H1 (cell line): ENCODE measurements around the gene FAAP100. TPM values are rescaled to one million over a fixed set of nuclear protein-coding genes. Genes with fewer than 3 reads are reported as not detected.

Source experiments
- CTCF ChIA-PET: fragments of 300-600 bp; sonication (Branson Sonifier 250); formaldehyde crosslinking; loops from one replicate; lab custom pipeline; 2021; ENCODE audit not compliant: partially characterized antibody; lab: Charles Lee
- POLR2A ChIA-PET: fragments of 300-600 bp; sonication (Branson Sonifier 250); formaldehyde crosslinking; loops from one replicate; lab custom pipeline; 2021; ENCODE audit warnings: inconsistent platforms; ENCODE audit not compliant: partially characterized antibody; lab: Charles Lee
- DNase-seq, 2 experiments: peaks; one replicate each; pipeline versions ENCODE4 v3.0.0 to v3.0.0-alpha.2; 2010 to 2022; ENCODE audit warnings: low spot score in 2 of 2, low read depth in 1 of 2, mixed read lengths in 1 of 2
- FAIRE-seq: peaks from 2 replicates; lab custom pipeline; 2011; peaks lifted over from hg19 to GRCh38; lab: Jason Lieb, UNC
- H2AFZ ChIP-seq: 2 replicates; pipeline ENCODE4 v1.8.1; 2012; ENCODE audit warnings: low read length, inconsistent platforms
- H2AK5ac ChIP-seq: 2 replicates; pipeline ENCODE4 v1.6.1; 2013; ENCODE audit warnings: low read depth, low read length
- H2BK120ac ChIP-seq: replicated peaks from 2 replicates; pipeline ENCODE3; 2013; ENCODE audit warnings: low read depth, low read length, inconsistent platforms
- H2BK12ac ChIP-seq: 2 replicates; pipeline ENCODE4 v1.6.1; 2013; ENCODE audit warnings: low read depth, low read length
- H2BK15ac ChIP-seq: 2 replicates; pipeline ENCODE4 v1.6.1; 2013; ENCODE audit warnings: low read length
- H2BK20ac ChIP-seq: 2 replicates; pipeline ENCODE4 v1.6.1; 2013; ENCODE audit warnings: low read length
- H2BK5ac ChIP-seq: 2 replicates; pipeline ENCODE4 v1.6.1; 2013; ENCODE audit warnings: low read depth, low read length
- H3K14ac ChIP-seq: 2 replicates; pipeline ENCODE4 v1.6.1; 2013; ENCODE audit warnings: inconsistent platforms; ENCODE audit not compliant: insufficient read length
- H3K18ac ChIP-seq: 2 replicates; pipeline ENCODE4 v1.6.1; 2013; ENCODE audit warnings: low read length; ENCODE audit errors: extremely low read depth
- H3K23ac ChIP-seq: 2 replicates; pipeline ENCODE4 v1.6.1; 2013; ENCODE audit warnings: inconsistent platforms; ENCODE audit not compliant: insufficient read length
- H3K23me2 ChIP-seq: 2 replicates; pipeline ENCODE4 v1.6.1; 2013; ENCODE audit warnings: low read depth, low read length
- H3K27ac ChIP-seq: 2 replicates; pipeline ENCODE4 v1.6.1; 2011; ENCODE audit warnings: low read depth, low read length, inconsistent platforms
- H3K27me3 ChIP-seq, 4 experiments: replicated peaks in 1 of 4; 1 replicate in 1 of 4; 2 replicates in 3 of 4; pipeline versions ENCODE4 v1.6.1 to v1.8.1; 2011 to 2013; ENCODE audit warnings: low read length in 3 of 4, mild to moderate bottlenecking in 3 of 4, inconsistent platforms in 2 of 4, mixed read lengths in 2 of 4, moderate library complexity in 1 of 4; ENCODE audit not compliant: control insufficient read depth in 3 of 4, insufficient read depth in 3 of 4; ENCODE audit errors: extremely low read depth in 1 of 4
- H3K36me3 ChIP-seq, 4 experiments: 2 replicates each; pipeline versions ENCODE4 v1.6.1 to v1.8.1; 2011 to 2013; ENCODE audit warnings: mild to moderate bottlenecking in 4 of 4, low read length in 3 of 4, moderate library complexity in 2 of 4, control low read depth in 1 of 4, inconsistent platforms in 1 of 4; ENCODE audit not compliant: insufficient read depth in 4 of 4, control insufficient read depth in 2 of 4
- H3K4ac ChIP-seq: replicated peaks from 2 replicates; pipeline ENCODE3; 2013; ENCODE audit warnings: low read length, low read depth, mixed read lengths, inconsistent platforms; ENCODE audit not compliant: insufficient read length
- H3K4me1 ChIP-seq, 4 experiments: replicated peaks in 1 of 4; 1 replicate in 1 of 4; 2 replicates in 3 of 4; pipeline versions ENCODE4 v1.6.1 to v1.8.1; 2011 to 2013; ENCODE audit warnings: low read length in 3 of 4, inconsistent platforms in 2 of 4, mixed read lengths in 1 of 4; ENCODE audit not compliant: insufficient read depth in 4 of 4, control insufficient read depth in 3 of 4
- H3K4me2 ChIP-seq, 2 experiments: 2 replicates each; pipeline versions ENCODE4 v1.6.1 to v1.8.1; 2011 to 2013; ENCODE audit warnings: low read depth in 2 of 2, low read length in 2 of 2, control low read depth in 1 of 2, inconsistent platforms in 1 of 2, mild to moderate bottlenecking in 1 of 2; ENCODE audit not compliant: insufficient read depth in 1 of 2
- H3K4me3 ChIP-seq, 4 experiments: fragments of 200-600, 300-600 bp in 1 of 4; sonication (generic), shearing (Covaris generic), sonication (Bioruptor Twin) in 1 of 4; 2 replicates each; pipeline versions ENCODE4 v1.5.1 to v1.8.1; 2011 to 2016; ENCODE audit warnings: low read length in 4 of 4, low read depth in 3 of 4, control low read depth in 2 of 4, inconsistent platforms in 2 of 4, mild to moderate bottlenecking in 2 of 4, mixed read lengths in 1 of 4, moderate library complexity in 1 of 4; ENCODE audit not compliant: insufficient read depth in 2 of 4; ENCODE audit errors: extremely low read depth in 1 of 4
- H3K56ac ChIP-seq: replicated peaks from 2 replicates; pipeline ENCODE3; 2013; ENCODE audit warnings: low read depth, mild to moderate bottlenecking, mixed read lengths, low read length, inconsistent platforms; ENCODE audit not compliant: insufficient read length
- H3K79me1 ChIP-seq: 2 replicates; pipeline ENCODE4 v1.6.1; 2013; ENCODE audit warnings: low read depth, low read length, control low read depth
- H3K79me2 ChIP-seq, 2 experiments: 2 replicates each; pipeline versions ENCODE4 v1.6.1 to v1.8.1; 2012 to 2013; ENCODE audit warnings: low read length in 2 of 2, mild to moderate bottlenecking in 2 of 2, inconsistent platforms in 1 of 2; ENCODE audit not compliant: insufficient read depth in 2 of 2, control insufficient read depth in 1 of 2
- H3K9ac ChIP-seq, 4 experiments: replicated peaks in 1 of 4; 1 replicate in 1 of 4; 2 replicates in 3 of 4; pipeline versions ENCODE4 v1.6.1 to v1.8.1; 2011 to 2013; ENCODE audit warnings: low read depth in 3 of 4, low read length in 3 of 4, control low read depth in 2 of 4, mild to moderate bottlenecking in 2 of 4, moderate library complexity in 2 of 4, inconsistent platforms in 1 of 4; ENCODE audit errors: extremely low read depth in 1 of 4
- H3K9me3 ChIP-seq, 2 experiments: 2 replicates each; pipeline versions ENCODE4 v1.6.1 to v1.8.1; 2012 to 2013; ENCODE audit warnings: mild to moderate bottlenecking in 2 of 2, moderate library complexity in 2 of 2, control low read depth in 1 of 2, inconsistent platforms in 1 of 2, low read depth in 1 of 2, low read length in 1 of 2, mixed read lengths in 1 of 2; ENCODE audit not compliant: insufficient read depth in 2 of 2
- H4K20me1 ChIP-seq, 2 experiments: replicated peaks in 1 of 2; 2 replicates each; pipeline versions ENCODE3 to v1.8.1; 2011 to 2013; ENCODE audit warnings: inconsistent platforms in 2 of 2, low read length in 2 of 2, mild to moderate bottlenecking in 1 of 2; ENCODE audit not compliant: insufficient read depth in 2 of 2, control insufficient read depth in 1 of 2
- H4K5ac ChIP-seq: 2 replicates; pipeline ENCODE4 v1.6.1; 2013; ENCODE audit warnings: low read length, low read depth, mixed read lengths, inconsistent platforms; ENCODE audit not compliant: insufficient read length
- H4K8ac ChIP-seq: 2 replicates; pipeline ENCODE4 v1.8.0; 2013; ENCODE audit warnings: mild to moderate bottlenecking, moderate library complexity, low read length, inconsistent platforms; ENCODE audit not compliant: insufficient read depth; ENCODE audit errors: extremely low read depth
- H4K91ac ChIP-seq: replicated peaks from 2 replicates; pipeline ENCODE3; 2013; ENCODE audit warnings: low read length, mixed read lengths, inconsistent platforms; ENCODE audit not compliant: insufficient read length
- E2F6 ChIP-seq: IDR thresholded peaks from 2 replicates; pipeline ENCODE4 v1.6.1; 2012; ENCODE audit warnings: inconsistent platforms
- EGR1 ChIP-seq: IDR thresholded peaks from 2 replicates; pipeline ENCODE4 v1.6.1; 2011; ENCODE audit warnings: low read depth, low read length, borderline replicate concordance
- MAX ChIP-seq: IDR thresholded peaks from 2 replicates; pipeline ENCODE4 v1.6.1; 2012; ENCODE audit warnings: inconsistent platforms
- PHF8 ChIP-seq: fragments of 200-600 bp; sonication (generic); conservative IDR thresholded peaks from 2 replicates; pipeline ENCODE4 v1.7.1; 2012; ENCODE audit warnings: low read depth, mild to moderate bottlenecking, inconsistent platforms, low read length, moderate library complexity
- POLR2A ChIP-seq, 2 experiments: IDR thresholded peaks; 1 replicate in 1 of 2; 2 replicates in 1 of 2; pipeline ENCODE4 v1.6.1; 2011; ENCODE audit warnings: low read depth in 2 of 2, low read length in 2 of 2, mild to moderate bottlenecking in 2 of 2; ENCODE audit errors: control extremely low read depth in 1 of 2
- RBBP5 ChIP-seq: IDR thresholded peaks from 2 replicates; pipeline ENCODE4 v1.7.1; 2012; ENCODE audit warnings: low read depth, mild to moderate bottlenecking, inconsistent platforms, low read length, moderate library complexity, borderline replicate concordance
- RXRA ChIP-seq: IDR thresholded peaks from 2 replicates; pipeline ENCODE4 v1.6.1; 2011; ENCODE audit warnings: low read depth, mild to moderate bottlenecking, low read length, moderate library complexity; ENCODE audit not compliant: insufficient read depth
- SIN3A ChIP-seq, 2 experiments: IDR thresholded peaks in 1 of 2; conservative IDR thresholded peaks in 1 of 2; 2 replicates each; pipeline ENCODE4 v1.6.1; 2011 to 2012; ENCODE audit warnings: low read length in 2 of 2, improper control_type of control experiment in 1 of 2, low read depth in 1 of 2, mild to moderate bottlenecking in 1 of 2
- SP4 ChIP-seq: IDR thresholded peaks from 2 replicates; pipeline ENCODE4 v1.6.1; 2012; ENCODE audit warnings: low read length, inconsistent platforms
- WGBS, 2 experiments: shearing (Covaris generic) in 1 of 2; methylation state at CpG; one replicate each; pipeline versions ENCODE4 v1.1.6 to v1.1.7; 2013 to 2015; ENCODE audit warnings: low lambda C conversion rate in 2 of 2, mixed read lengths in 2 of 2, inconsistent platforms in 1 of 2, low coverage in 1 of 2, missing lambda C conversion rate in 1 of 2; ENCODE audit not compliant: insufficient replicate concordance in 2 of 2, insufficient coverage in 1 of 2, insufficient read length in 1 of 2; ENCODE audit errors: extremely low coverage in 1 of 2, missing lambda C conversion rate in 1 of 2; 5-methylcytosine and 5-hydroxymethylcytosine counted together
- polyA plus RNA-seq, 7 experiments: library from polyadenylated mRNA; depleted of rRNA in 3 of 7; stranded (reverse) in 5 of 7; unstranded in 2 of 7; fragments of >200 nt in 5 of 7; fragments of 200-250 nt in 2 of 7; gene quantifications; 1 replicate in 5 of 7; 2 replicates in 1 of 7; 4 replicates in 1 of 7; pipeline versions ENCODE4 v1.2.1 to v1.2.3, GENCODE V29; 2011 to 2013; ENCODE audit warnings: missing spikeins in 2 of 7, mixed read lengths in 2 of 7
- total RNA-seq: library from RNA; stranded (reverse); fragmentation: NEBNext Ultra II Directional; extraction: Animal tissue kit (Norgen Biotek cat#: 25700); gene quantifications from 2 replicates; pipeline ENCODE4 v1.2.1, GENCODE V29; 2021

Gene FAAP100
- total and polyA plus RNA-seq, 2 of the 8 experiments (the other 6 are each of a cell fraction or from before 2014, with no cell fraction given): 23.2 to 41.8 TPM

GRCh38 chr17:81551458-81552243 lies 502 bp downstream of the FAAP100 start:
- no peak overlapping the region for H4K91ac ChIP-seq
- H2BK120ac ChIP-seq: no peak overlapping the region
- CTCF ChIA-PET: interaction anchor here (0.6 to 2.8 kb wide), 9 partner anchors 10 to 1762 kb away, joined by 3 to 8 read pairs (median 4); no protein-coding TSS in a partner anchor
- H2BK12ac ChIP-seq: no peak overlapping the region
- peak overlapping the region in 3 of 4 experiments; percentile 38 to 71 (median 48); a peak in 4 of 7 replicates for H3K9ac ChIP-seq
- peaks cover 0 to 16% (median 11%) of the 10 kb centered on the region in 4 experiments; a peak in 6 of 8 replicates for H3K36me3 ChIP-seq
- H3K79me1 ChIP-seq: peaks cover 4% of the 10 kb centered on the region; the same call in 1 of the 2 replicates
- peak overlapping the region; percentile 71 for H3K18ac ChIP-seq
- peak overlapping the region; percentile 84 for H4K5ac ChIP-seq
- no peaks in the 10 kb centered on the region for H3K27me3 ChIP-seq
- peak overlapping the region; percentile 85 to 87 for H3K4me2 ChIP-seq
- no peak overlapping the region for H3K14ac ChIP-seq
- peaks cover 0 to 18% of the 10 kb centered on the region in 2 experiments for H4K20me1 ChIP-seq
- no peak overlapping the region for H3K23ac ChIP-seq
- H2AFZ ChIP-seq: peak overlapping the region; percentile 37; the same call in 1 of the 2 replicates
- peak overlapping the region; percentile 28; the same call in 1 of the 2 replicates for H4K8ac ChIP-seq
- no peak overlapping the region; the same call in 1 of the 2 replicates for H2BK5ac ChIP-seq
- H2BK15ac ChIP-seq: no peak overlapping the region
- TF ChIP-seq RXRA: no peak
- peak; percentile 3; the same call in 1 of the 2 replicates for TF ChIP-seq EGR1
- no peak; a peak in 1 of 4 replicates for TF ChIP-seq SIN3A (conservative IDR thresholded peaks at IDR 0.05 in 1 of 2, IDR thresholded peaks at IDR 0.05 in 1 of 2; ENCODE audit: low read depth in 1 of 2, low read length in 2 of 2)
- 0 out of 2 replicates have a peak, but pooled peaks have one; percentile 18 for TF ChIP-seq MAX
- TF ChIP-seq SP4: no peak
- TF ChIP-seq RBBP5: 0 out of 2 replicates have a peak, but pooled peaks have one; percentile 16
- TF ChIP-seq PHF8: peak; percentile 68; the same call in 1 of the 2 replicates
- no peak for TF ChIP-seq POLR2A (IDR thresholded peaks at IDR 0.05; ENCODE audit: control extremely low read depth in 1 of 2, low read depth in 2 of 2, low read length in 2 of 2)
- TF ChIP-seq E2F6: 0 out of 2 replicates have a peak, but pooled peaks have one; percentile 26
- TF ChIP-seq, all 59 proteins: peak for 5
- Histone ChIP-seq H3K27ac (no peak overlapping the region), H3K4me3 (peak overlapping the region; percentile 69 to 94 (median 84)), H3K23me2 (peaks cover 9% of the 10 kb centered on the region; the same call in 1 of the 2 replicates), H3K9me3 (no peaks in the 10 kb centered on the region), H3K4ac (no peak overlapping the region), H3K56ac (peak overlapping the region; percentile 67), H2AK5ac (no peak overlapping the region), H3K79me2 (peaks cover 0 to 10% of the 10 kb centered on the region in 2 experiments; a peak in 1 of 4 replicates), H3K4me1 (peaks cover 3 to 17% (median 8%) of the 10 kb centered on the region in 4 experiments), H2BK20ac (no peak overlapping the region)
- FAIRE-seq: no peak
- WGBS, 2 experiments: 13% methylated on average over 35 of the region's 69 CpGs; no CpG with 5 or more reads in 1 of the 2 experiments
- POLR2A ChIA-PET: interaction anchor here (0.6 to 5.0 kb wide), 21 partner anchors 13 to 322 kb away, joined by 3 to 50 read pairs (median 4); partner anchors contain the start of genes ACTG1, MRPL12, NPLOC4 and TSPAN10
- DNase-seq: no peak
